HG02970 (cell line): ENCODE data around the gene CNOT4.

Experiments used
- ATAC-seq: cut with Tn5 transposase; IDR thresholded peaks from one replicate; pipeline ENCODE4 v1.9.1; 2021; ENCODE audit warnings: mild to moderate bottlenecking, moderate library complexity, moderate number of reproducible peaks; ENCODE audit not compliant: unreplicated experiment, low FRiP score

Gene CNOT4

GRCh38 chr7:135409845-135410542, 99.9 kb downstream of the CNOT4 start:
- ATAC-seq, result no peak

GRCh38 chr7:135407884-135408283, 102.0 kb downstream of the CNOT4 start:
- ATAC-seq, result no peak

GRCh38 chr7:135406918-135407317, 103.0 kb downstream of the CNOT4 start:
- ATAC-seq, result no peak

- ATAC-seq, result no peak
Measured at GRCh38 chr7:135405969-135406368, 103.9 kb downstream of the CNOT4 start.

- ATAC-seq, result no peak
Measured at GRCh38 chr7:135403302-135403701, 106.6 kb downstream of the CNOT4 start.

- ATAC-seq, result no peak
Measured at GRCh38 chr7:135397689-135398088, 112.2 kb downstream of the CNOT4 start.

GRCh38 chr7:135392701-135393100, 117.2 kb downstream of the CNOT4 start:
- ATAC-seq, result no peak

GRCh38 chr7:135391514-135391913, 118.4 kb downstream of the CNOT4 start:
- no peak for ATAC-seq

- ATAC-seq, result no peak
Measured at GRCh38 chr7:135390829-135391228, 119.1 kb downstream of the CNOT4 start.

GRCh38 chr7:135389971-135390370, 119.9 kb downstream of the CNOT4 start:
- no peak for ATAC-seq

GRCh38 chr7:135388616-135389015, 121.3 kb downstream of the CNOT4 start:
- ATAC-seq, result no peak

- ATAC-seq, result no peak
Measured at GRCh38 chr7:135386776-135387175, 123.1 kb downstream of the CNOT4 start.

- ATAC-seq, result no peak
Measured at GRCh38 chr7:135386181-135386580, 123.7 kb downstream of the CNOT4 start.

- ATAC-seq, result no peak
Measured at GRCh38 chr7:135385209-135385608, 124.7 kb downstream of the CNOT4 start.

GRCh38 chr7:135383525-135384175, 126.3 kb downstream of the CNOT4 start:
- ATAC-seq, result no peak

- no peak for ATAC-seq
Measured at GRCh38 chr7:135382173-135382572, 127.7 kb downstream of the CNOT4 start.

- ATAC-seq, result no peak
Measured at GRCh38 chr7:135381369-135381768, 128.5 kb downstream of the CNOT4 start.

- ATAC-seq, result no peak
Measured at GRCh38 chr7:135380351-135380750, 129.6 kb downstream of the CNOT4 start.

- no peak for ATAC-seq
Measured at GRCh38 chr7:135377171-135377570, 132.7 kb downstream of the CNOT4 start.

- no peak for ATAC-seq
Measured at GRCh38 chr7:135375908-135376699, 133.8 kb downstream of the CNOT4 start.

- ATAC-seq, result no peak
Measured at GRCh38 chr7:135374736-135375135, 135.2 kb downstream of the CNOT4 start.
